PFSK-1 (cell line): Measurements from ENCODE around the gene MYCN.

Experiments
- FOXP2 ChIP-seq: optimal IDR thresholded peaks from 2 replicates; pipeline ENCODE3; 2011; ENCODE audit warnings: borderline replicate concordance, control low read depth, inconsistent platforms; ENCODE audit not compliant: insufficient read depth; ENCODE audit errors: extremely low read length, extremely low read depth
- POLR2AphosphoS5 ChIP-seq: IDR thresholded peaks from 2 replicates; pipeline ENCODE4 v1.6.1; 2012; ENCODE audit warnings: low read depth, mild to moderate bottlenecking, control low read depth, low read length, moderate library complexity
- REST ChIP-seq, 2 experiments: IDR thresholded peaks; 2 replicates each; pipeline versions ENCODE4 v1.6.1 to v1.8.0; 2011 to 2012; ENCODE audit warnings: low read depth in 2 of 2, low read length in 2 of 2, control low read depth in 1 of 2, inconsistent platforms in 1 of 2, mild to moderate bottlenecking in 1 of 2, moderate library complexity in 1 of 2; ENCODE audit not compliant: insufficient read depth in 1 of 2
- SIN3A ChIP-seq: IDR thresholded peaks from 2 replicates; pipeline ENCODE4 v1.6.1; 2012; ENCODE audit warnings: mild to moderate bottlenecking, low read length, moderate library complexity, borderline replicate concordance; ENCODE audit not compliant: insufficient read depth
- TAF1 ChIP-seq: IDR thresholded peaks from 2 replicates; pipeline ENCODE4 v1.6.1; 2012; ENCODE audit warnings: low read length, control low read depth, borderline replicate concordance; ENCODE audit not compliant: insufficient read depth

MYCN gene

GRCh38 chr2:15939556-15939853 lies 845 bp upstream of the MYCN start:
- 0 out of 4 replicates have a peak, but pooled peaks of 1 of the 2 experiments have one; percentile 4 for TF ChIP-seq REST (IDR thresholded peaks at IDR 0.05; ENCODE audit: insufficient read depth in 1 of 2, low read depth in 2 of 2, low read length in 2 of 2)
- TF ChIP-seq TAF1, result no peak

- TF ChIP-seq FOXP2 (no peak), TAF1 (no peak), REST (IDR thresholded peaks at IDR 0.05; ENCODE audit: insufficient read depth in 1 of 2, low read depth in 2 of 2, low read length in 2 of 2) (no peak)
These were observed 521 bp downstream of the MYCN start for GRCh38 chr2:15940661-15941480.

- TF ChIP-seq REST (IDR thresholded peaks at IDR 0.05; ENCODE audit: insufficient read depth in 1 of 2, low read depth in 2 of 2, low read length in 2 of 2) (0 out of 4 replicates have a peak, but pooled peaks of 1 of the 2 experiments have one; percentile 9), FOXP2 (no peak), TAF1 (no peak), POLR2AphosphoS5 (no peak)
These were observed 1.1 kb downstream of the MYCN start for GRCh38 chr2:15941481-15941850.

- TF ChIP-seq SIN3A (no peak), FOXP2 (no peak), POLR2AphosphoS5 (no peak), TAF1 (no peak), REST (IDR thresholded peaks at IDR 0.05; ENCODE audit: insufficient read depth in 1 of 2, low read depth in 2 of 2, low read length in 2 of 2) (no peak)
These were observed 1.7 kb downstream of the MYCN start for GRCh38 chr2:15941871-15942710.
